Kidney tubule cell (primary cell): ENCODE measurements around the gene PLAU.
"Not testable (repeated sequence)": the region's sequence is repeated elsewhere in the genome, so short reads cannot be mapped to it uniquely, and the experiment has no call there.

Experiments
- DNase-seq: peaks from one replicate; pipeline ENCODE4 v3.0.0-alpha.2; 2018; ENCODE audit warnings: low spot score

Gene PLAU

GRCh38 chr10:73922007-73922863 lies 11.3 kb downstream of the PLAU start:
- DNase-seq = no peak

GRCh38 chr10:73922864-73923133 lies 11.9 kb downstream of the PLAU start:
- DNase-seq = no peak

- DNase-seq = no peak
Measured at GRCh38 chr10:73923935-73924598, 13.1 kb downstream of the PLAU start.

- DNase-seq = no peak
Measured at GRCh38 chr10:73924935-73925334, 14.0 kb downstream of the PLAU start.

- DNase-seq = no peak
Measured at GRCh38 chr10:73925539-73925938, 14.6 kb downstream of the PLAU start.

GRCh38 chr10:73926152-73926764 lies 15.3 kb downstream of the PLAU start:
- DNase-seq = no peak

- not testable (repeated sequence) for DNase-seq
Measured at GRCh38 chr10:73930630-73931327, 19.8 kb downstream of the PLAU start.

GRCh38 chr10:73931767-73932619 lies 21.1 kb downstream of the PLAU start:
- DNase-seq = peak; percentile 97

GRCh38 chr10:73932620-73933112 lies 21.7 kb downstream of the PLAU start:
- DNase-seq = no peak

- DNase-seq = peak; percentile 44
Measured at GRCh38 chr10:73934074-73934473, 23.1 kb downstream of the PLAU start.

- no peak for DNase-seq
Measured at GRCh38 chr10:73935895-73936294, 25.0 kb downstream of the PLAU start.

- no peak for DNase-seq
Measured at GRCh38 chr10:73937333-73938043, 26.6 kb downstream of the PLAU start.

GRCh38 chr10:73940634-73941221 lies 29.8 kb downstream of the PLAU start:
- DNase-seq = peak; percentile 79

- peak; percentile 54 for DNase-seq
Measured at GRCh38 chr10:73941300-73941699, 30.4 kb downstream of the PLAU start.

GRCh38 chr10:73944356-73945100 lies 33.6 kb downstream of the PLAU start:
- DNase-seq = no peak

GRCh38 chr10:73946253-73947145 lies 35.6 kb downstream of the PLAU start:
- no peak for DNase-seq

- DNase-seq = no peak
Measured at GRCh38 chr10:73948947-73949633, 38.2 kb downstream of the PLAU start.
